NCI-H748 (cell line): ENCODE data around the gene C17orf78.
"Not testable (repeated sequence)": the region's sequence is repeated elsewhere in the genome, so short reads cannot be mapped to it uniquely, and the experiment has no call there.

Source experiments
- DNase-seq: peaks from one replicate; lab custom pipeline; 2025; ENCODE audit not compliant: unreplicated experiment; lab: John Stamatoyannopoulos, UW

The C17orf78 gene

GRCh38 chr17:37375706-37376105 lies at the start of gene C17orf78:
TSS of gene C17orf78 (plus strand) at chr17:37375985. CDS start at chr17:37376093, 108 bp downstream.
- DNase-seq = no peak

DNA sequence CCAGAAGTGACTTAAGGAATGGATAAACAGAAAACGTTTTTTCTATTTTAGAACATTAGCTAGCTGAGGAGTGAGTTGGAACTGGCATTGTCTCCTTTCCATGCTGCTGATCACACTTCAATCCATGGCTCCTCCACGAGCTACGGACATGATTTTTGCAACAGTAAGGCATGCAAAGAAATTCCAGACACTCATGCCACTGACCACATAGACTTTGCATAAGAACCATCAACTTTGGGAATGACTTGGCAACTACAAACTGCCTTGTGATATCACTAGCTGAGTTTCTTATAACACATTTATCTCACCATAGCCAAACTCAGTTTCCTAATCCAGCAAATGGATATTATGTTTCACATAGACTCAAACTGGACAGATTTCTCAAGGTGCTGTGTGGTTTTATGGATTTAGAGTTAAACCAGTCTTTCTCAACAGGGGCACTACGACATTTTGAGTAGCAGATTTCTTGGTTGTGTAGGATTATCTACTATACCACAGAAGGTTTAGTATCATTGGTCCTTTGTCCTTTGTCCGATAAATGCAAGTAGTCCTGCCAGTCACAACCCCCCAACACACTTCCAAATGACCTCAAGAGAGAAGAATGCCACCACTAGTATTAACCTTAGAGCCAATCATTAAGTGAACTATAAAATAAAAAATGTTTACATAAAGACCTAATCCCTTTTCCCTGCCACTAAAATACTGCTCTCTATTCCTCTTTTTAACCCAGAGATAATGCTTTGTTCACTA lies 48.3 kb upstream of the C17orf78 start:
- no peak for DNase-seq

DNA sequence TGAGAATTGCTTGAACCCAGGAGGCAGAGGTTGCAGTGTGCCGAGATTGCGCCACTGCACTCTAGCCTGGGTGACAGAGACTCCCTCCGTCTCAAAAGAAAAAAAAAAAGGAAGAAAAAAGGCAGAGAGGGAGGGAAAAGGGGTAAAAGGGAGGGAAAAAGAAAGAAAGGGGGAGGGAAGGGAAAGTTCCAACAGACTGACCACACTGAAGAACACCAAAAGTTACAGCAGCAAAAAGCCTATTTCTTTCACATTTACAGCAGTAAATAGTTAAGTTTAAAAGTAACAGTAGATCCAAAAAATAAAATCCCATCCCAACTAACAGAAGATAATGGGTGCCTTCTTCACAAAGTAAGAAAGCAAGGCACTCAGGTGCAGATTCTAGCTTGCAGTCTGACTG lies 36.9 kb upstream of the C17orf78 start:
- no peak for DNase-seq

DNA sequence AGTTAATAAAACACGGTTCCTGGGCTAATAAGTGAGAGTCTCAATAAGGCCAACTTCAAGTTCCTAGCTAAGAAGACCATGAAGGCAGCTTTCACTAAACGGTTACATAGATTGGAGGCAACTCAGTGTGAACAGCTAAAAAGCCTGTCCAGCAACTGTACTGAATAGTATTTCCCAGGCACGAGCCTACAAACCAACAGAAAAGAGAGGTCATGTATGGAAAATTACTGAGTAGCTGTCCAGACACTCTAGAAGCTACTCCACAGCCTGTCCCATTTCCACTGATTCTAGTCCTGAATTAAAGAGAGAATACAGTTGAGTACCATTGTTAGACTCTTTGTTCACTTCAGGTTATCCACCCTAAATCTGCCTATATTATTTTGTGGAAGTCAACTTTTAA lies 36.5 kb upstream of the C17orf78 start:
- DNase-seq = no peak

DNA sequence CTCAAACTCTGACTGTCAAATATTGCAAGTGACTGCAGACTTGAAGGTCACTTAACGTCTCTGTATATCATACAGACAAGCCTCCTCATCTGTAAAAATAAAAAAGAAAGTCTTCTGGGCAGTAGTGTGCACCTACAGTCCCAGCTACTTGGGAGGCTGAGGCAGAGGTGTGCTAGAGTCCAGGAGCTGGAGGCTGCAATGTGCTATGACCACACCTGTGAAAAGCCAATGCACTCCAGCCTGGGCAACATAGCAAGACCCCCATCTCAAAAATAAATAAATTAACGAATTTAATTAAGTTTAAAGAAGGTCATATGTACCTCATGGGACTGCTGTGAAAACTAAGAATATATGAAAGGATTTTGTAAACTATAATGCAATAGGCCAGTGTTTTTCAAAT lies 35.0 kb upstream of the C17orf78 start:
- no peak for DNase-seq

- DNase-seq = no peak
Observed at GRCh38 chr17:37342589-37342988, 33.2 kb upstream of the C17orf78 start.

DNA sequence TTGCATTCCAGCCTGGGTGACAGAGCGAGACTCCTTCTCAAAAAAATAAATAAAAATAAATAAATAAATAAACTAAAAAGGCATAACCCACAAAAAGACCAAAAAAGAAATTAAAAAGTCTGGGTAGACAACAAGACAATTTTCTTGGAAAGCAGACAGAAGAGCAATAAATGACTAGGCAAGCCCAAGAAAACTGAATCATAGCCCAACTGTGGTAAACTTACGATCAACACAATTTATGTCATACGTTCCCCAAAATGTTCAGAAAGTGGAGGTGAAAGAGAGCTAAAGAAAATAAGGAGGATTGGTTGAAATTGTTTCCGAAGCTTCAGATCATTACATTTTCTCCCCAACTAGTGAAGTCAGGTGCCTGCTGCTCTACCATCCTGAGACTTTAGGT lies 31.3 kb upstream of the C17orf78 start:
- DNase-seq = no peak

GRCh38 chr17:37346863-37347402 lies 28.9 kb upstream of the C17orf78 start:
- DNase-seq = not testable (repeated sequence)

GRCh38 chr17:37356796-37357569 lies 18.8 kb upstream of the C17orf78 start:
- DNase-seq = not testable (repeated sequence)

DNA sequence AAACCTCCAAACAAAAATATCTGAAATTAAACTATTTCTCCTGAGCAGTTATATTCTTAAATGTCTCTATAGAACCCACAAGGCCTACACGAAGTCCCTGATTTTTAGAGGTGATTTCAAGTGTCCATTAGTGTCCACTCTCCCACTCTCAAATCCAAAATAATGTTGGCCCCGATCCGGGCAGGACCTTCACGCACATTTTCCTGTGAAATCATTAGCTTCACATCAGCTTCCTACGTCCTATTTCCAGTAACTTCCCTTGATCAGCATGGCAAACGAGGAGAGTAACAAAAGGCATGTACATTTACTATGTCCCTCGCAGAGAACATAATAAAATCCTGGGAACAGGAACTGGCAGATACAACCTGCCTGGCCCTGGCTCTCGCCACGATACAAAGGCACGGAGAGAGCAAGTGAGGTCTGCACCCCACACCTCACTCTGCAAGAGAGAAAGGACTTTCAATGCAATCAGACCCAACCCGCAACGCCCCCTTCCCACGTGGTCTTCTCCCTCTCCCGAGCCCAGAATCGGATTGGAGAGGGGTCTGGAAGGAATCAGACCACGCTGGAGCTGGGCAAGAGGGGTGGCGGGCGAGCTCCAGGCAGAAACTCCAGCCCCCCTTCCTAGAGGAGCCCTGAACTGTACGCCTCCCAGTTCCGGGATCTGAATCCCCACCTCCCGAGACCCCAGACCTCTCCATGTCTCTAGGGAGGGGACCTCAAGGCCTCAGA lies 17.5 kb upstream of the C17orf78 start:
- DNase-seq = peak; percentile 86

- peak; percentile 96 for DNase-seq
Observed at GRCh38 chr17:37358830-37359681, 16.7 kb upstream of the C17orf78 start.

DNA sequence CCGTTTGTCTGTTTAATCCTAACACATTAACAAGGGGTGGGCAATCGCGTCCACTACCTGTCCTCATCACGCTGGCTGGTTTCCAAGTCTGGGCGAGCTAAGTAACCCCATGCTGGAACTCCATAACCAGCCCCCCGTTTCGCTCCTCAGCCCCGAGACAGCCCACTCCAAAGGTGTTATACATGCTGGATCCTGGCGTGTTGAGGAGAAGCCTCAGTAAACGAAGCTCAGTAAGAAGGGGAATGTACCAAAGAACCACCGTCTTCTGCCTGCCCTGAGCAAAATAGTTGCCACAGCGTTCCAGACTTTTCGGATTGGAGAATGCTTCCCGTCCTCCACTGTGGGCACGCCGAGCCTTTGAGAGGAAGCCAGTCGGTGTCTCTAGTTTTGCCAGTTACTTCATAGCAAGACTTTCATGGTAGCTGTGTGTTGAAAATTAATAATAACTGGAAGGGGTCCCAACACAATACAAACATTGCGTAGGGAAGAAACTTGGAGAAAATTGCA lies 16.1 kb upstream of the C17orf78 start:
- DNase-seq = no peak

DNA sequence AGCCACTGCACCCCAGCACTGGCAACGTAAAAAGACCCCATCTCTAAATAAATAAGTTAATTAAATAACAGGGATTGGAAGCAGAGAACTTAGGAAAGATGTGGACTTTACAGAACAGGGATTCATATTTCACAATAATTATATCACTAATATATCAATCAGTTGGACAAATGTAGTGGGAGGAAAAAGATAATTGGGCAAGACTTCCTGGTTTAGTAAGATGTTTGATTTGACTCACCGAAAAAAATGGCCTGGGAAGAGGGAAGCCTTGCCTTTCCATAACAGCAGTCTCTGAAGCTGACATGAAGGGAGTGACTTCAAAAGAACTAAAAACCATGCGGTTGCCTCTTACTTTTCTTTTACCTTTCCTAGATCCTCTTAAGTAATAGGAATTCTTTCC lies 15.2 kb upstream of the C17orf78 start:
- no peak for DNase-seq

DNA sequence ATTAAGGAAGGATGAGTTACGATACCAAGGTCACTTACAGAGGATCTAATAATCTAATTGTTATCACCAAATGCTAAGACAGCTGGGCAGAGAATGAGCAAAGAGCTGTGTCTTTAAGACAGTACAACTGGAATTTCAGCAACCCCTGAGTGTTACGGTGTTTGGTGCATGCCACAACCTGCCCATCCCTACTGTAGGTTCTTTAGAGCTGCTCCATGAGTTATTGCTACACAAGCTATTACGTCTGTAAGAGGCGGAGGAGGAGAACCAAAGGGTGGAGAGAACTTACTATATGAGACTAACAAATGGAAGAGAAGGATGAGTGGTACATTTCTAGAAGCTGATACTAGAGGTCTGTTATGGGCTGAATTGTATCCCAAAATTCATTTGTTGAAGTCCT lies 14.2 kb upstream of the C17orf78 start:
- DNase-seq = no peak

GRCh38 chr17:37365589-37365988 lies 10.2 kb upstream of the C17orf78 start:
- no peak for DNase-seq

DNA sequence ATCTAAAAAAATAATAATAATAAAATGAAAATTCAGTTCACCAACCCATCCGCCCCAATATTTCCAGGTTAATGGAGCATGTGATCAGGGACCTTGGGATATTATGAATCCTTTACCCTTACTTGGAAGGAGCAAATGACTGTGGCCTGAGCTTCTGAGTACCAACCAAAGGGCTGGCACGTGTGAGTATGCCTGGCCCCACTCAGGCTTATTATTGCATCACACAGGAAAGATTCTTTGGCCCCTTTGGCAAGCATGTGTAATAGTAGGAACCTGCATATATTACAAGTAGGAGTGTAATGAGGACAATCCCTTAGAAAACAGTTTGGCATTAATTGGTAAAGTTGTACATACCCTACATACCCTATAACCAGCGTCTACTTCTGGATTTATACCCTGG lies 7.2 kb upstream of the C17orf78 start:
- no peak for DNase-seq

GRCh38 chr17:37373530-37374159 lies 2.1 kb upstream of the C17orf78 start:
- DNase-seq = peak; percentile 85

DNA sequence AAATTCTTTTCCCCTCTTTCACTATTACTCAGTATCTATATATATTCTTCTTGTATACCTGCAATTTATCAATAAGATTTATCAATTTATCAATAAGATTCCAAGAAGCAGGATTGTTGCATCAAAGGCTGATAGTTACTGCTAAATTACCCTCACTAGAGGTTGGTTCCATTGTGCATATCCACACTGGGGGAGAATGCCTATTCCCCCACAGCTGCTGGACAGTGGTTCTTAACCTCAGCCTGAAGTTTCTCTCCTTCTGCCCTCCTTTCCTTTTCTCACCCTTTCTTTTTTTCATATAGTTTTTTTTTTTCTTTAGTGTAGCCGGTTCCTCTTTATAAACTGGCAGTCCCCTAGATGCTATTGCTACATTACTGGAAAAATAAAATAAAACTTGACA lies 6.3 kb downstream of the C17orf78 start:
- DNase-seq = no peak

DNA sequence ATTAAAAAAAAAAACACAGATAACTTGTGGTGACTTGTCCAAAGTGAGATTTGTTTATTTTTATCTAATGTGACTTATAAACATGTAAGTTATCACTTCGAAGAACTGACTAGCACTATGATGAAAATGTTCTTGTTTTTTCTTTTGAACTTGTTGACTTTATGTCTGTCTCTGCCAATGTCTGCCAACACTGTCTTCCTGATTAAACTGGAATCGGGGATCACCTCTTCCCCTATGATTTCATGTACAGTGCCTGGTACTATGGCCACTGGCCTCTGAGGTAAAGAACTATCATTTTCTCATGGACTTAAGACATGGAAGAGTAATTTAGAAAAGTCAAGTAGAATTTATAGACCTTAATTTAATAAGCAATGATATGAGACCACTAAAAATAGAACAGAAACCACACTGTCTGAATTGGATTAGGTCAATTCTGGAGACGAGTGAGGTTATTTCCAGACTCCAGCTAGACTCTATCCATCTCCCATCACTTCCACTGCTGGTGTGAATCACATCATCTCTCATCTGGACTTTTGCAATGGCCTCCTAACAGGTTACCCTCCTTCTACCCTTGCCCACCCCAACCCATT lies 8.9 kb downstream of the C17orf78 start:
- no peak for DNase-seq
